Lung (tissue), 12 donors: ENCODE data around the gene ARHGAP29. TPM values are rescaled to one million over a fixed set of nuclear protein-coding genes. Genes with fewer than 3 reads are reported as not detected.

Source experiments
- ATAC-seq: fragments of 200-7000 bp; cut with Tn5 transposase; one replicate; pipeline ENCODE4 v1.9.1; 2020; ENCODE audit warnings: moderate number of reproducible peaks; ENCODE audit not compliant: insufficient read depth, low FRiP score
- DNase-seq, 3 donors: peaks; one replicate each; pipeline ENCODE4 v3.0.0-alpha.2; 2013 to 2017
- H3K27ac ChIP-seq, 2 donors: one replicate each; pipeline ENCODE4 v1.5.1; 2013; ENCODE audit warnings: mild to moderate bottlenecking in 2 of 2, moderate library complexity in 2 of 2, control low read depth in 1 of 2, inconsistent platforms in 1 of 2, low read depth in 1 of 2, low read length in 1 of 2
- H3K27me3 ChIP-seq, 3 donors: one replicate each; pipeline ENCODE4 v1.5.1; 2013; ENCODE audit warnings: low read length in 2 of 3; ENCODE audit not compliant: control insufficient read depth in 3 of 3, insufficient read depth in 3 of 3
- H3K36me3 ChIP-seq, 4 donors: one replicate each; pipeline ENCODE4 v1.5.1; 2013; ENCODE audit warnings: low read length in 4 of 4, mild to moderate bottlenecking in 1 of 4, moderate library complexity in 1 of 4; ENCODE audit not compliant: control insufficient read depth in 4 of 4, insufficient read depth in 4 of 4
- H3K4me1 ChIP-seq, 5 donors: one replicate each; pipeline ENCODE4 v1.5.1; 2013; ENCODE audit warnings: low read length in 5 of 5, mild to moderate bottlenecking in 2 of 5, moderate library complexity in 1 of 5; ENCODE audit not compliant: control insufficient read depth in 5 of 5, insufficient read depth in 5 of 5
- H3K4me3 ChIP-seq: one replicate; pipeline ENCODE4 v1.5.1; 2013; ENCODE audit warnings: mild to moderate bottlenecking, control low read depth, moderate library complexity
- H3K9ac ChIP-seq, 2 donors: one replicate each; pipeline ENCODE4 v1.5.1; 2013; ENCODE audit warnings: low read length in 2 of 2, control low read depth in 1 of 2; ENCODE audit not compliant: insufficient read depth in 1 of 2
- H3K9me3 ChIP-seq, 4 donors: one replicate each; pipeline ENCODE4 v1.5.1; 2013; ENCODE audit warnings: low read length in 3 of 4, mild to moderate bottlenecking in 1 of 4, moderate library complexity in 1 of 4; ENCODE audit not compliant: control insufficient read depth in 4 of 4, insufficient read depth in 3 of 4
- CTCF ChIP-seq: IDR thresholded peaks from 2 replicates; pipeline ENCODE4 v1.5.1; 2012; ENCODE audit warnings: mild to moderate bottlenecking; ENCODE audit errors: control extremely low read depth, extremely low read depth
- WGBS, 2 donors: extraction: QIAGEN DNeasy Blood & Tissue Kit; methylation state at CpG; one replicate each; pipeline ENCODE4 v1.1.7; 2013; 5-methylcytosine and 5-hydroxymethylcytosine counted together
- polyA plus RNA-seq, 2 donors: library from polyadenylated mRNA; stranded (reverse); fragments of 200-250 nt; gene quantifications; one replicate each; pipeline ENCODE4 v1.2.1, GENCODE V29; 2013
- total RNA-seq, 2 donors: library from RNA; depleted of rRNA in 1 of 2; stranded (reverse); fragments of >200 nt in 1 of 2; gene quantifications; one replicate each; pipeline ENCODE4 v1.2.1, GENCODE V29; 2014 to 2021
- donor health status: control.
- donor health status: control.
- donor health status: Bipolar disorder and iron deficiency.
- donor health status: healthy.
- donor health status: DM: yes; HTN: yes; CAD: no.

ARHGAP29 gene
- total and polyA plus RNA-seq, 4 donors, result 13.3 to 144 (median 30.4) TPM

- H3K27ac ChIP-seq, result no peak overlapping the region
- no peaks in the 10 kb centered on the region for H3K36me3 ChIP-seq
- no peaks in the 10 kb centered on the region for H3K27me3 ChIP-seq
- peaks cover 0 to 25% (median 7%) of the 10 kb centered on the region in 5 donors for H3K4me1 ChIP-seq
- DNase-seq, result no peak
- H3K9me3 ChIP-seq, result no peaks in the 10 kb centered on the region
- ATAC-seq, result no peak
- TF ChIP-seq CTCF, result no peak
- no peak overlapping the region for H3K4me3 ChIP-seq
- WGBS, 2 donors, result 80 to 88% methylated on average over 4 of the region's 4 CpGs
- H3K9ac ChIP-seq, result no peak overlapping the region
Measured at GRCh38 chr1:94285031-94285654, 47.8 kb upstream of the ARHGAP29 start.

GRCh38 chr1:94284476-94284875, 47.1 kb upstream of the ARHGAP29 start:
- WGBS, 2 donors, result 47 to 54% methylated on average over 2 of the region's 2 CpGs
- DNase-seq, result peak in 2 of 3 donors; percentile 24 to 34
- no peak overlapping the region for H3K4me3 ChIP-seq
- no peak for TF ChIP-seq CTCF
- H3K4me1 ChIP-seq, result peaks cover 0 to 25% (median 7%) of the 10 kb centered on the region in 5 donors
- no peaks in the 10 kb centered on the region for H3K36me3 ChIP-seq
- ATAC-seq, result no peak
- no peaks in the 10 kb centered on the region for H3K27me3 ChIP-seq
- no peak overlapping the region for H3K27ac ChIP-seq
- H3K9ac ChIP-seq, result no peak overlapping the region
- no peaks in the 10 kb centered on the region for H3K9me3 ChIP-seq

- Histone ChIP-seq H3K9me3 (no peaks in the 10 kb centered on the region), H3K36me3 (no peaks in the 10 kb centered on the region), H3K4me3 (no peak overlapping the region), H3K27ac (no peak overlapping the region), H3K27me3 (no peaks in the 10 kb centered on the region), H3K4me1 (peaks cover 0 to 25% (median 7%) of the 10 kb centered on the region in 5 donors), H3K9ac (no peak overlapping the region)
- no peak for TF ChIP-seq CTCF
- ATAC-seq (no peak), DNase-seq (no peak)
- 86 to 94% methylated on average over 1 of the region's 1 CpG for WGBS, 2 donors
Measured at GRCh38 chr1:94283462-94283861, 46.1 kb upstream of the ARHGAP29 start.
